HG03097 (cell line): ENCODE data around the gene HSD17B11.
"Not testable (repeated sequence)": the region's sequence is repeated elsewhere in the genome, so short reads cannot be mapped to it uniquely, and the experiment has no call there.

Experiments used
- ATAC-seq: cut with Tn5 transposase; IDR thresholded peaks from one replicate; pipeline ENCODE4 v1.9.1; 2021; ENCODE audit not compliant: unreplicated experiment, low FRiP score

Gene HSD17B11

DNA sequence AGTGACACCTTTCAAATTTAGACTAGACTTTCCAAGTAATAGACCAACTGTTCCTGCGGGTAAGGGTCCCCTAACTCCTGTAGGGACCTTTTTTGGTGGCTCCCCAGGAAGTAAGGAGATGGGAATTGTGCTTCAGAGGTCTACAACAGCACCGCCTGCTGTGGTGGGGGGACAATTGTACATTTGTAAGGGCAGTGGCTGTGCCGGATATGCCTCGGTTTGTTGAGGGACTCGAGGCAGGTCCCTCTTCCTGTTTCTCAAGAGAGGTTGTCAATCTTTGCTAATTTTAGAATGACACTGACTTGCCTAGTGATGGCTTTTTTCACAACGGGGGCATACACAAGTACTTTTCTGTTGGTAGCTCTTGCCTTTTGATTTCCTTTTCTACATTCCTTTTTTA is 15.5 kb upstream of the HSD17B11 start:
- no peak for ATAC-seq

GRCh38 chr4:87405211-87405820 is 14.3 kb upstream of the HSD17B11 start:
- ATAC-seq: no peak

DNA sequence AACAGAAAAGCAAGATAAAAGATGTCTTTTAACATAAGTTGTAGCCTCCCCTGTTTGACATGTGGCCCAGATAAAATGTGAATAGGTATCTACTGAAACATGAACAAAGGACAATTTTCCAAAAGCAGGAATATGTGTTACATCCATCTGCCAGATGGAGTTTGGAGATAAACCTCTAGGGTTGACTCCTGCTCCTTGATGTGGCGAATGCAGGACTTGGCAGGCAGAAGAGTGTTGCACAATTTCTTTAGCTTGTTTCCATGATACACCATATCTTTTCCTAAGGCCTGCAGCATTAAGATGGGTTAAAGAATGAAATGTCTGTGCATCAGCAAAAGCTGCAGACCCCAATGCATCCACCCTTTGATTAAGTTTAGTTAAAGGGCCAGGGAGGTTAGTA is 12.7 kb upstream of the HSD17B11 start:
- not testable (repeated sequence) for ATAC-seq

DNA sequence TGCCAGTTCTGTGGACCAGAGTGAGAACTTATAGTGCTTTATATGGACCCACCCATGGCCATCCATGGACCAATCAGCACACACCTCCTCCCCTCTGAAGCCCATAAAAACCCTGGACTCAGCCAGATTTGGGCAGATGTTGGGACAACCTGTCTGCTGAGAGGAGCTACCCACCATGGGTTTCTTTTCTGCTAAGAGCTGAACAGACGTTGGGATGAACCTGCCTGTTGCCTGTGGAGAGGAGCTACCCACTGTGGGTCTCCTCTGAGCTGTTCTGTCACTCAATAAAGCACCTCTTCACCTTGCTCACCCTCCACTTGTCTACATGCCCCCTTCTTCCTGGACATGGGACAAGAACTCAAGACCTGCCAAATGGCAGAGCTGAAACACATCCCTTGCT is 9.0 kb upstream of the HSD17B11 start:
- no peak for ATAC-seq

GRCh38 chr4:87399148-87399547 is 8.2 kb upstream of the HSD17B11 start:
- ATAC-seq: no peak

- not testable (repeated sequence) for ATAC-seq
These were observed 4.9 kb upstream of the HSD17B11 start for GRCh38 chr4:87395851-87396250.

DNA sequence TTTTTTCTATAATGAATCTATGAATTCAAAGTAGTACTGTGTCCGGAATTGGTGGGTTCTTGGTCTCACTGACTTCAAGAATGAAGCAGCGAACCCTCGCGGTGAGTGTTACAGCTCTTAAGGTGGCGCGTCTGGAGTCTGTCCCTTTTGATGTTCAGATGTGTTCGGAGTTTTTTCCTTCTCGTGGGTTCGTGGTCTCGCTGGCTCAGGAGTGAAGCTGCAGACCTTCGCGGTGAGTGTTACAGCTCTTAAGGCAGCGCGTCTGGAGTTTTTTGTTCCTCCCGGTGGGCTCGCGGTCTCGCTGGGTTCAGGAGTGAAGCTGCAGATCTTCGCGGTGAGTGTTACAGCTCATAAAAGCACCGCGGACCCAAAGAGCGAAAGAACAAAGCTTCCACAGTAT is 4.1 kb upstream of the HSD17B11 start:
- not testable (repeated sequence) for ATAC-seq

DNA sequence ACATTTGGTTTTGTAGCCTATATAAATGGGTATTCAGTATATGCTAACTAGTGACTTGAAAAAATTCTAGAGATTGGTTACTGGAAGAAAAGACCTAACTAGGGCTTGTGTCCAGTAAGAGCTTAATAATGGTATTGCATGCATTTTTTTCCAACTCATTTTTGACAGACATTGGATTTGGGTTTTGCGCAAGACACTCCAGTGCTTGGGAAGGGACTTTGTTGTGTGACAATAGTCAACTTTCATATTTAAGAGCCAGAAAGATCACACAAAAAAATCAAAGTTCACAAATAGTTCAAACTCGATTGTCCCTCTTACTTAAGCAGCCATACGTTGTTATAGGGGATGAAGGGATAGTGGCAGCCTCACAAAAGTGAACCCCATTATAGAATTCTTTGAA is 1.2 kb upstream of the HSD17B11 start:
- ATAC-seq: no peak

DNA sequence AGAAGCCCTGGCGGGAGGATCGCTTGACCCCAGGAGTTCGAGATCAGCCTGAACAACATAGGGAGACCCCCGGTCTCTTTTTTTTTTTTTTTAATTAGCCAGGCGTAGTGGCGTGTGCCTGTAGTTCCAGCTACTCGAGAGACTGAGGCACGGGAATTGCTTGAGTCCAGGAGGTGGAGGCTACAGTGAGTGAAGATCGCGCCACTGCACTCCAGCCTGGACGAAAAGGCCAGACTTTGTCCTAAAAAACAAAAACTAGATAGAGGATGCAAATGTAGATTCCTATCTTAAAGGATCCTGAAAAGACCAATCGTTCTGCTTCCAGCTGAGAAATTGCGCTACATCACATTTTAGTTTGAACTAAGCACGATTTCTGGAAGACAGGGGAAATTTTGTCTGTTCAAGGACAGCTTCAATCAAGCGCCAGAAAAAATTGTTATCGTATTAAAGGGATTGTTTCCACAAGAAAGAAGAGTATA is 627 bp upstream of the HSD17B11 start:
- ATAC-seq: no peak

GRCh38 chr4:87390551-87390890 is 467 bp downstream of the HSD17B11 start:
- no peak for ATAC-seq

- not testable (repeated sequence) for ATAC-seq
These were observed 933 bp downstream of the HSD17B11 start for GRCh38 chr4:87390055-87390454.

DNA sequence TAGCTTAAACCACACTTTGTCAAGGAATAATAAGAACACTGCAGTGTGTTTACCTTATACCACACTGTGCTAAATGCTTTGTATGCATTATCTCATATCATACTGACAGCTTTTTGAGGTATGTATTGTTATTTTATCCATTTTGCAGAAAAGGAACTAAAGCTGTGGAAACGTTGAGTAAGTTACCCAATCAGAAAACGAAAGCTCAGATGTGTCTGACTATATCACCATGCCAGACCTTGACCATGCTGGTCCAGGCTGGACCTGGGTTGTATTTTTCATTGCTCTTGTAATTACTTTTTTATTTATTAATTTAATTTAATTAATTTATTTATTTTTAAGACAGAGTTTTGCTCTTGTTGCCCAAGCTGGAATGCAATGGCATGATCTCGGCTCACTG is 2.1 kb downstream of the HSD17B11 start:
- no peak for ATAC-seq

DNA sequence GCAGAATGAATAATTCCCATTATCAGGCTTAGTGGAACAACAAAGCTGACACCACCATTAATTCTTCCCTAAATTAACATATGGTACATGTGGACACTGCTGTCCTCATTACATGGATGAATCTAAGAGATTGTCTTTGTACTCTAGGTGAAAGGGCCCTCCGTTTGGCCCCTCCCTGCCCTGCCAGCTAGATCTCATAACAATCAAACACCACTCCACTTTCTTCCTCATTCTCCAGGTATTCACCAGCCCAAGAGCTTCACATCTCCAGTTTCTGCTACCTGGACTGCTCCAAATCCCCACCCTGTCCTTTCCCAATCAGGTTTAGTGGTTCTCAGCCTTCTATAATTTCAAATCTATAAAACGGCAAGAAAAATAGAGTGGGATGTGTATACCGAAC is 3.8 kb downstream of the HSD17B11 start:
- ATAC-seq: no peak

- ATAC-seq: not testable (repeated sequence)
These were observed 6.4 kb downstream of the HSD17B11 start for GRCh38 chr4:87384466-87385132.

GRCh38 chr4:87382931-87383330 is 8.1 kb downstream of the HSD17B11 start:
- no peak for ATAC-seq

GRCh38 chr4:87382116-87382515 is 8.9 kb downstream of the HSD17B11 start:
- no peak for ATAC-seq

- no peak for ATAC-seq
These were observed 13.2 kb downstream of the HSD17B11 start for GRCh38 chr4:87377816-87378215.

GRCh38 chr4:87375719-87376291 is 15.2 kb downstream of the HSD17B11 start:
- ATAC-seq: no peak

GRCh38 chr4:87370068-87370467 is 20.9 kb downstream of the HSD17B11 start:
- no peak for ATAC-seq

DNA sequence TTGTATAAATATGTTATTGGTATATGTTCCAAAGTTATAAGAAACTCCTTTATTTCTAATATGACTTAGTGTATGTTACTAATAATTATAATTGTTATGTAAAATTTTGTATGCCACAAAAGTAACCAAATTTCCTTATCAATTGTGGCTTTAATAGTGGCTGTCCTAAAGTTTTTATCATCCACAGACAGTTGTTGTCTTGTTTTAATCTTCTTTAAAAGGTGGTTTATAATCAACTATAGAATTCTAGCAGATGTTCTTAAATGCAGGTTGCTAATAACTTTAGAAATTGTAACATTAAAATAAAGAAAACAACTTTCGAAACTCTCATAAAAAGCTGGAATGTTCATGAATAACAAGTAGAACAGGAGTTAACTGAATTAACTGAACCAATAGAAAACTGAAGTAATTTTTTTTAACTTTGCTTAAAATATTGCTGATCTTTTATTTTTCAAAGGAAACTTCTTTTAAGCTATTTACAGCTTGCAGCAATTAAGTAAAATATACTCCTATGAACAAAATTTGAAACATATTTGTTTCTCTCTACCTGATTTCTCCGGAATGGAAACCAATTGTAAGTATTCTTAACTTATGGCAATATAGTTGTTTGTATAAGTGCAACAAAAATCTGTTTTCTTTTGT is 24.3 kb downstream of the HSD17B11 start:
- no peak for ATAC-seq

DNA sequence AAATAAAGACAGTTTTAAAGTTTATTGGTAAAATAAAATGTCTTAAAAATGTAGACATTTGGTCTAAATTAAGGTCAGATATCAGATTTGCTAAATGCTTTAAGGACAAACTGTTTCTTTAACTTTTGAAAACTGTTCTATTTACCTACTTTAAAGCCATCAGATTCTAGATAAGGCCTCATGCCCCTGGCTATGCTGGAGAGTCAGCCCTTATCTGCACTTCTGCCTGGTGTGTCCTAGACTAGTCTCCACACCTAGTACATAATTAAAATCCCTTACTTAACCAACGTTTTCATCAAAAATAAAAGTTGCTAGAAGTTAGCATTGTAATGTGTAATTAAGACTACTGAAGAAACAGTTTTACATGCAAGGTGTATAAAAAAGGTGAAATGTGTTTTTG is 25.6 kb downstream of the HSD17B11 start:
- no peak for ATAC-seq

DNA sequence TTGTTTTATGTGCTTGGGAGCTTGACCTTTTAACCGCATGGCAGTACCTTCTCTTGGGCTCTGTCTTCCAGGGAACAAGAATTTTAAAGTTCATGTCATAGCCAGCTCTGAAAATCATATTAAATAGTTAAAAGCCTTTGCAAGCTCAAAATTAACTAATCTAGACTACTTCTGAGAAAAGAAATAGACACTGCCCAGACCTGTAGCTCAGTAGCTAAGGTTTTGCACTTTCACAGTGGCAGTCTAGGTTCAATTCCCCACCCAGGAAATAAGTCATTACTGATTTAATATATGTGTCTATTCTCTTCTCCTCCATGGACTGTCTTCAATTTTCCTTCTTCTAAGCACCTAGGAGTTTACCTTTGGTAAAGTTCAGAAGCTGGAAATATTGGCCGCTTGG is 27.4 kb downstream of the HSD17B11 start:
- no peak for ATAC-seq
